Right renal pelvis (tissue), 4 donors: ENCODE results near the gene MACROD2. TPM values are rescaled to one million over a fixed set of nuclear protein-coding genes. Genes with fewer than 3 reads are reported as not detected.

Experiments used
- DNase-seq, 4 donors: peaks; one replicate each; pipeline ENCODE4 v3.0.0-alpha.2; 2013; ENCODE audit warnings: low read depth in 4 of 4, low spot score in 3 of 4, missing footprints in 1 of 4
- polyA plus RNA-seq, 4 donors: library from polyadenylated mRNA; unstranded; fragments of 120-200 nt; gene quantifications; one replicate each; pipeline ENCODE4 v1.2.1, GENCODE V29; 2013; ENCODE audit not compliant: insufficient read length in 4 of 4

Gene MACROD2
- polyA plus RNA-seq, 4 donors: 12.4 to 14.4 (median 13.6) TPM

DNA sequence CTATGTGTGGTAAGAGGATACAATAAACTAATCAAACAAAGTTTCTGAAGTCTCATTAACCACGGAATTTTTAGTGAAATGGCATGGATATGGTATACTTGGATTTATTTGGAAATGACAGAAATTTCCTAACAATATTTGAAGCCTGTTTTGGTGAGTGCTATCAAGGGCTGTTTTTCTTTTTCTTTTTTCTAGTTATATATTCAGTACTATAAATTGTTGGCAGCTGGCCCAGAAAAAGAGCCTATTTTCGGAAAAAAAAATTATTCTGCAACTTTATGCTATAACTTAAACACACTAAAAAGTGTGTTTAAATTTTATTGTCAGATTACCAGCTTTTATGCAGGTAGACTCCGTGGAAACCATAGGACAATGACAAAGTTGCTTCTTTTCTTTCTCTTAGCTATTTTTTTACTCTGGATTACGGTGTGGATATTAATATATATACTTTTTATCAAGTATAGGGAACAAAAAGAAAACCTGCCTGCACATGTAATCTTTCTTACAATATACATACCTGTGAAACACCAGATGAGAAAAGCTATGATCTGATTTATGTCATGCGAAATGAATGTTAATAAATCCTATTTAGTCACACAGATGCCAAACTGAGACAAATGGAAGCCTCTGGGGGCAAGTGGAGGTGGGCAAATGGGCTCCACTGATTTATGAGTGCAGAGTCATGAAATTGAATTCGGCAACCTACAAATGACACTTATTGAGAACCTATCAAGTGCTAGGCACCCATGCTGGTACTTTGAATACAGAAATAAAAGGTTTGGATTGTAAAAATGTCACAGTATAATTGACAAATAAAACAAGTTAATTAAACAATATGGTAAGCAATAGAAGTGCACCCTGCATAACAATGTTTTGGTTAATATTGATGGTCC is 1261.6 kb downstream of the MACROD2 start:
- peak in 2 of 4 donors; percentile 12 to 20 for DNase-seq

DNA sequence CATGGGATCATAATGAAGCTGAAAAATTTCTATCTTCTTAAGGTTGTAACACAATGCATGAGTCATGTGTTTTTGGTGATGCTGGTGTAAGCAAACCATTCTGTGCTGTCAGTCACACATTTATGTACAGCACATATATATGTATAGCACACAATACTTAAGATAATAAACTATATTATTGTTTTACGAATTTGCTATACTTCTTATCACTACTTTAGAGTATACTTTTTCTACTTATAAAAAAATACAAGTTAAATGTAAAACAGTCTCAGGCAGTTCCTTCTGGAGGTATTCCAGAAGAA is 1262.2 kb downstream of the MACROD2 start:
- no peak for DNase-seq

DNA sequence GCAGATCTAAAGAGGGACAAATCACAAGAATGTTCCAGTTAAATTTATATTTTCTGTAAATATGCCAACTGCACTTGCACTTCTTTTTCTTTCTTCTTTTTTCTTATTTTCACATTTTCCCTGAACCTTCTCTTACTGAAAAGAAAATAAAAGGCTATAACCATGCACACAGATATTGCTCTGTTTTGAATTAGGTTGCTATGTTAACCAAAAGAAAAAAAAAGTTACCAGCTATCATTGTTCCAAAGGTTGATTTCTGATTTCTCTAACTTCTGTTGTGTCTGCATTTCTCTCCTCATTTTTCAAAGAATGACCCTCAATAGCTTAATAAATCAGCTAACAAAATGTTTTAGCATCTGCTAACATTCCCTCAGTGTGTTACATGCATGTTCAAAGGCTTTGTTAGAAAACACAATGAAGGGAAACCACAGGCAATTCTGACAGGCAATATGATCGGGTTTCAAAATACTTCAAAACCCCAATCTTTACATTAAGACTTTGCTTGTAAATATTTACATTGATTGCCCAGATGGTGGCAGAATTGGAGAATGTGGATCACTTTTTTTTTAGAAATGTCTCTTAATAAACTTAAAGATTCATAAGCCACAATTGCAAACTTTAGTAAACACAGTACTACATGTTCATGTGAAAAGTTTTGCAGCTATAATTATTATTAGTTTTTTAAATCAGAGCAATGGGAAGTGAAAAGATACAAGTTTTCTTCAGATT is 1270.4 kb downstream of the MACROD2 start:
- no peak for DNase-seq

DNA sequence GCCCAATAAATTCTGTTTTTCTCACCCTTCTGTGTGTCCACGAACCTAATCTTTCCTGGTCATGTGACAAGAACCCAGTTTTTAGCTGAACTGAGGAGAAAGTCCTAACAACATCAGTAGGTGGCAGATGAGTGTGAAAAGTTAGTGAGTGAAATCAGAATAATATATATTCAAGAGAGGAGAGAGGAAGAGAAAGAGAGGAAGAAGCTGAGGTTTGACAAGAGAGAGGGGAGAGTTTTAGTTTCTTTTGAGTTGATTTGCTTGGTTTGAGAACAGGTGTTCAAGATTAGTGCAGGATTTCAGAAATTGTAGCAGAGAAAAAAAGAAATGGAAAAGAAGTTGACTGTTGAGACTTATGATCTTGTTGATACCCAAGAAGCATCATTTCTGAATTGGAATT is 1272.6 kb downstream of the MACROD2 start:
- no peak for DNase-seq

DNA sequence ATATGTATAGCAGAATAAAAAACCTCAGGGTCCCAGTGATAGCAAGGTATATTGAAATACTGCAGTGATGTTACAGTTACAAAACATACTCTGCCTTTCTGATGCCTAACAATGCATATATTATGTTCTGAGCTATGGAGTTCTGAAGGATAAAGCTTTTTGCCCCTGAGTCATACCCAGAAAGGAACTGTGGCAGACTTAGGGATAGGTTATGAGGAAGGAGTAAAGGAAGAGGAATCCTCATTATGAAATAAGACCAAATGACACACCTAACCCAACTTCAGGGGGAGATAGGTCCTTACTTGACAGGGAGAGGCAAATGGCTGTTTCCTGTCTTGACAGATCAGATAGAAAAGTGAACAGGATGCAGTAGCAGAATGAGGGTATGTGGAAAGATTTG is 1282.7 kb downstream of the MACROD2 start:
- DNase-seq: no peak

DNA sequence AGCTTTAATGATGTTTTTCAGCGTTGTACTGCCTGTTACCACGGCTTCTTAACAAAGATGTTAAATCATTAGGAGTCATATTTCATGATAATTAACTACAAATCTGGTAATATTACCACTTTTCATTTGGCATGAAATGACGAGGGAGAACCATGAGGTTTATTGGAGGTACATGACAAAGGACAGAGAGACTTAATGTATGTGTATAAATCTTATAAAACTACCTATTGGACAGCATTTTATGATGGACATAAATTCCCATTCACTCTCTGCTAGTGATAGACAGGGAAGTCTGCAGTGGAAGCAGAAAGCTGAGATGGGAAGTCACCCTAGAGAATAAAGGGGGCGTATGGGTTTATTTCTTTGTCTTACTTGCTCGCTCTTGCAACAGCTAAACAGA is 1292.0 kb downstream of the MACROD2 start:
- no peak for DNase-seq

DNA sequence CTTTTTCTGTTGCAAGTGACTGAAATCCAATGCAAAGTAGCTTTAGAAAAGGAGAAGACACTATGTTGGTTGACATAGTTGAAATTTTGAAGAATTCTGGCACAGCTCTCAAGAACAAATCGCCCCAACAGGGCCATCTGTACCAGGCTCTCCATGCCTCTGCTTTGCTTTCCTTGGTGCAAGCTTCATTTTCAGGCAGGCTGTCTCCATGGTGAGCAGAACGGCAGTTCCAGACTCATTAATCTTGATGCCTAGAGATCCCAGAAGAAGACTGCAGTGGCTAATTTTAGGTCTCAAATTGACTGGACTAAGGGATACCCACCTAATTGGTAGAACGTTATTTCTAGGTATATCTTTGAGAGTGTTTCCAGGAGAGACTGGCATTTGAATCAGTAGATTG is 1292.8 kb downstream of the MACROD2 start:
- no peak for DNase-seq

DNA sequence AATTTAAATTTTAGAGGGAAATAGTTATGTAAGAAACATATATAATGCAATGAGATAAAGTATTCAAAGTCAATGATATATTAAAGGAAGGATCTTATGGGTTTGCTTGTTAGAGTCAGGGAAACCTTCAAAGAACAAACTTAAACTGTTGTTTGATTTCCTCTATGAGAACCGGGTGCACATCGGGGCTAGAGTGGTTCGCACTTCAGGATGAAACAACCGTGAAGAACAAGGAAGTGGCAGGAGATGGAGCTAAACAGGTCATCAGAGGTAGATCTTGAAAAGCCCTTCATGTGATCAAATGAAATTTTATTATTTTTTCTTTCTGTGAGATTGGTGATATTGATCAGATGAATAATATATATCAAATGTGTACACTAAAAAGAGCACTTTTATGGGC is 1294.0 kb downstream of the MACROD2 start:
- no peak for DNase-seq

DNA sequence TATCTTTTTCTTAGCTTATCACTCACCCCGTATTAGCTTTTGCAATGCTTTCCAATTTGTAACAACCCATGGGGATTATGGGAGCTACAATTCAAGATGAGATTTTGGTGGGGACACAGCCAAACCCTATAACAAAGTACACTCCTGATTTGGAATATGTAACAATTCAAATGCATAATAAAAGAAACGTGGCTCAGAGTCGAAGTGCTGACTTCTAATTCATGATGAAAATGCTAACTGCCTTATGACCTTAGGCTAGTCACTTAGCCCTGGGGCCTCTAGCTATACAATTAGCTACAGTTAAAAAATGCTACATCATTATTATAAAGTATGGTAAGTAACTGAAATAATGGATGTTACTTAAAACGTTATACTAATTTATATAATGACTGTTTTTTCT is 1297.1 kb downstream of the MACROD2 start:
- no peak for DNase-seq

DNA sequence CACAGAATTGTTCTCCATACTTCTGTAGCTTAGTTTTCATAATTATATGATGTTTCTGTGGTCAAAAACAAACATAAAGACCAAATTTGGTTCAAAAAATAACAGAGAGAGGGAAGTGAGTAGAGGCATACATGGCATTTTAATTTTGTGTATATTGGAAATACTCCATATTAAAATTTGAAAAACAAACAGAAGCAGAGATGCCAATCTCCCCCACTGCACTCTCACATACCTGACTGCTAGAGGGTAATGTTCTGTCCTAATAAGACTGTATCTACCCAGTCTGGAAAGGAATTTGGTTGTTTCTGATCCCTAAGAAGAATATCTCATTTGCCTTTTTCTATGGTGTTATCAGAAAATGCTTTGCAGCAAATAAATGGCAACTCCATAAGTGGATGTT is 1301.1 kb downstream of the MACROD2 start:
- DNase-seq: no peak

DNA sequence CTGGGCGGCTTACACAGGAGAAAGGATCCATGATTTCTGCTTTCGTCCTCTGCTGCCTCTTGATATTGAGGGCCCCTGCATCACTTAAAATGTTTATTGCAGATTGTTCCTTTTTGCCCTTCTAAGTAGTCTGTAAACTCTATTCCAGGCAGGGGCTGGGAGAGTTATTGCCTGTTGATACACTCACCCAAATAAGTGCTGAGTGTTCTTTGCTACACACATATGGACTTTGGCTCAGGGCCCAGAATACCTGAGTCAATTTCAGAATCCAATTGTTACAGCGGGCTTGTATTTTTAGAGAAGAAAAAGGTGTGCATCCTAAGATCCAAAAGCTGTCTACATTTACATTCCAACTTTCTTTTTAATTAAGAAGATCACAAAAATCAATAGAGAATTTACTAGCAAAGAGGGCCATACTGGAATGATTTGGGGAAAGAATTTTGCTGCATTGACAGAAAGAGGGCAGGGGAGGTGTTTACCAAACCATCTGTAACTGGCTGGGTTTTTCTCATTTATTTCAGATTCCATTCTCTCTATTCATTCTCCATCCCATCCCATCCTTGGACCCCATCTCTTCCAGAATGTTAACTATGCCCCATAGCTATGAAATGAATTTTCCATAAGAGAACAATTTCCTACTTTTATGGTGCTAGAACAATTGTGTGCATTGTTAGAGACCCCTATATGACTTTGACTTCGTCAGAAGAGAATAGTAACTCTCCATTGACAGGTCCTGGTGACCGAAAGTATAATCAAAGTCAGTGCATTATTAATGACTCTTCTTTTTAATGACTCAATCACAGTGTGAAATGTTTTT is 1302.0 kb downstream of the MACROD2 start:
- DNase-seq: no peak

DNA sequence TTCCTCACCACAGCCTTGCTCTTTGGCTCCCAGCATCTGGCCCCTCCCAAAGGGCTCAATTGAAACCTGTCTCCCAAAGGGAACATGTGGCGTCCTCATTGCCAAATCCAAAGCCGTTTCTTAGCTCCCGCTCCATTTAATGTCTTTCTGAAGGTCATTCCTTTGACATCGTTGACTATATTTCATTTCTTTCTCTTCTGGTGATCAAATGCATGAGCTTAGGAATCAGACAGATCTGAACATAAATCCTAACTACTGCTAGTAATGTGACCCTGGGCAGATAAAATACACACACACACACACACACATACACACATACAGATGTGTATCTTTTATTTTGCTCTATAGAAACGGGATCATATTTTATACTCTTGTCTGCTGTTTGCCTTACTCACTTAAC is 1306.8 kb downstream of the MACROD2 start:
- no peak for DNase-seq

DNA sequence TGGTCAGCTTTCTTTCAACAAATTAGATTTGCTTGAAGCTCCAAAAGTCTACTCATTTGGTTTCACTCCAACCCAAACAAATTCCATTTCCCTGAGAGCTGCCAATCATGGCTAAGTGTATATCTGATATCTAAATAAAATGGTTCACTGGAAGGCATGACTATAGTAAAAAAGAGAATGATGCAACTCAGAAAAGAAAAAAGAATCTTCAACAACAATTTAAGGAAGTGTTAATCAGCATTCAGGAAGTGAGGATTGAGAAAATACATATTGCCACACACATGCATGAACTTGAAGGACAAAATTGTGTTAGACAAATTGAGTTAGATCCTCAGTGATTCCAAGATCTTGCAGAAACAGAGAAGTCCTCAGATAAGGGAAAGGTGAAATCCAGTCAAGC is 1315.0 kb downstream of the MACROD2 start:
- no peak for DNase-seq

DNA sequence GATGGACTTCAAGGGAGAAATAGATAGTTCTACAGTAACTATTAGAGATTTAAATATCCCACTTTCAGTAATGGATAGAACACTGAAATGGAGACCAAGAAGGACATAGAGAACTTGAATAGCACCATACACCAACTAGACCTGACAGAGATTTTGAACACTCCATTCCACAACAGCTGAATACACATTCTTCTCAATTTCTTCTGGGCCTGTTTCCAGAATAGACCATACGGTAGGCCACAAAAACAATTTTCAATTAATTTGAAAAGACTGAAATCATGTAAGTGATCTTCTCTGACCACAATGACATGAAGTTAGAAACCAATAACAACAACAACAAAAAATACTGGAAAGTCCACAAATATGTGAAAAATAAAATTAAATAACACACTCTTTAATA is 1321.2 kb downstream of the MACROD2 start:
- no peak for DNase-seq

DNA sequence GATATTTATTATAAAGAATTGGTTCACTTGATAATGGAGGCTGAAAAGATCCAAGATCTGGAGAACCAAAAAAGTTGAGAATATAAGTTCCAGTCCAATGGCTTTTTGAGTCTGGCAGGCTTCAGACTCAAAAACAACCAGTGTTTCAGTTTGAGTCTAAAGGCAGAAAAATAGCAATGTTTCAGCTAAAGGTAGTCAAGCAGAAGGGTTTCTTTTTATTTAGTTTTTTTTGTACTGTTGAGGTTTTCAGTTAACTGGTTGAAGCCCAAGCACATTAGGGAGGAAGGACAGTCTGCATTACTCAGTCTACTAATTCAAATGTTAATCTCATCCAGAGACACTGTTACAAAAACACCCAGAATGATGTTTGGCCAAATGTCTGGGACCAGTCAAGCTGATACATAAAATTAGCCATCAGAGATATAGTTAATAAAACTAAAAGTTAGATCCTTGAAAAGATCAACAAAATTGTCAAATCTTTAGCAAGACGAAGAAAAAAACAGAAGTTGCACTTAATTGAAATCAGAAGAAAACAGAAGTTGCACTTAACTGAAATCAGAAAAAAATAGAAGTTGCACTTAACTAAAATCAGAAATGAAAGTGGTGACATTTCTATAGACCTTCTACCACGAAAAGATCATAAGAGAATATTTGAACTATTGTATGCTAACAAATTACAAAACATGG is 1322.4 kb downstream of the MACROD2 start:
- no peak for DNase-seq

DNA sequence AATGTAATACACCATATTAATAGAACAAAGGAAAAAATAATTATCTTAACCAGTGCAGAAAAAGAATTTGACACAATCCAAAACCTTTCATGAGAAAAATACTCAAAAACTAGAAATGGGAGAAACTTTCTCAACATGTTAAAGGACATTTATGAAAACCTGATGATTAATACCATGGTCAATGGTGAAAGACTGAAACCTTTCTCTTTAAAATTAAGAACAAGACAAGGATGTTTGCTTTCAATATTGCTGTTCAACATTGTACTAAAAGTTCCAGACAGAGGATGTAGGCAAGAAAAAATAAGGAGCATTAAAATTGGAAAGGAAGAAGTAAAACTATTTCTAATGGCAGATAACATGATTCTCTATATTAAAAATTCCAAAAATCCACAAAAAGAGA is 1323.4 kb downstream of the MACROD2 start:
- DNase-seq: no peak

DNA sequence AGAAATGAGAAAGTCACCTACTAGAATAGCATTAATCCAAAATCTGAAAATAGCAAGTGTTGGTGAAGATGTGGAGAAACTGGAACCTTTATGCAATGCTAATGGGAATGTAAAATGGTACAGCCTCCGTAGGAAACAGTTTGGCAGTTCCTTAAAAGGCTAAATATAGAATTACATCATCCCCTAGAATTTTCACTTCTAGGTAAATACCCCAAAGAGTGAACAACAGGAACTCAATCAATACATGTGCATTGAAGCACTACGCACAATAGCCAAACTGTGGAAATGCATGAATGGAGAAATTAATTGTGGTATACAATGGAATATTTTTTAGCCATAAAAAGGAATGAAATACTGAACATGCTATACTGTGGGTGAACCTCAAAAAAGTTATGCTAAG is 1324.1 kb downstream of the MACROD2 start:
- no peak for DNase-seq

DNA sequence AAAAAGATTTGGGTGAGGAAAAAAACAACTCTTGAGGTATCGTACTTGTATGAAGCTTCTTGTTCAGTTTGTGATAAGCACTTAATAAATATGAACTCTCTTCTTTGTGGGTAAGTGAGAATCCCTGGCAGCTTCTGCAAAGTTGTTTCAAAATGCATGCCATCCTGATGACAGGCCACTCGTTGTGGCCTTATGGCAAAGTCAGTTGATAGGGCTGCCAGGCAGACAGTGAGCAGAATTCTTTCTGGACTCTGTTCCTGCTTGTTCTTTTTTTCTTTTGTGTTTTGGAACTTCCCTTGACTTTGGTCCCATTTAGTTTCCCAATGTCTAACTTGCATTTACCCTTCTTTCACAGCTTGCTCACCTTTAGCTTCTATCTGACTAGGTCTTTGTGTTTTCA is 1325.6 kb downstream of the MACROD2 start:
- DNase-seq: no peak

DNA sequence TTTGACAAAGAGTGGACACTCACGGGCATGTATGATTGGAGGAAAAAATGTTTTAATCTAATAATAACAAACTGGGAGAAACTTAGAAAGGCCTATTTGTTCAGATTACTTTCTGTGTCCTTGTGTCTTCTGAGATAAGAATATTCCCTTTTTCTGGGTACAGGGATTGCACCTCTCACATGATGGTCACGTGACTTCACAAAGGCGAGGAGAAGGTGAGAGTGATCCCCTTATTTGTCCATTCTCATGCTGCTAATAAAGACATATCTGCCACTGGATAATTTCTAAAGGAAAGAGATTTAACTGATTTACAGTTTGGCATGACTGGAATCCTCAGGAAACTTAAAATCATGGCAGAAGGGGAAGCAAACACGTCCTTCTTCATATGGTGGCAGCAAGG is 1331.8 kb downstream of the MACROD2 start:
- no peak for DNase-seq

DNA sequence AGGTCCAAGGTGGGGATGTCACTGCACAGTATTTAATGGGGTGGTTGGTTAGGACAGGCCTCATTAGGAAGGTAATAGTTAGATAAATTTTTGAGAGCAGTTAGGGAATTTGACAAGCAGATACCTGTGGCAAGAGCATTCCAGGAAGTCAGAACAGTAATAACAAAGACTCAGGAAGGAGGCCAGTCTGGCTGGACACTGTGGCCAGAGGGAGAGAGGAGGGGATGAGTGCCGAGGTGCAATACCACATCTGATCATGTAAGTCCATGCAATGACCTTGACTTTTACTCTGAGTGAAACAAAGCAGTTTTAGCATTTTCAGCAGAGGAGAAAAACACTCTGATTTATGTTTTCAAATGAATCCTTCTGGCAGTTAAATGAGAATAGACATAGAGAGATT is 1332.8 kb downstream of the MACROD2 start:
- no peak for DNase-seq

DNA sequence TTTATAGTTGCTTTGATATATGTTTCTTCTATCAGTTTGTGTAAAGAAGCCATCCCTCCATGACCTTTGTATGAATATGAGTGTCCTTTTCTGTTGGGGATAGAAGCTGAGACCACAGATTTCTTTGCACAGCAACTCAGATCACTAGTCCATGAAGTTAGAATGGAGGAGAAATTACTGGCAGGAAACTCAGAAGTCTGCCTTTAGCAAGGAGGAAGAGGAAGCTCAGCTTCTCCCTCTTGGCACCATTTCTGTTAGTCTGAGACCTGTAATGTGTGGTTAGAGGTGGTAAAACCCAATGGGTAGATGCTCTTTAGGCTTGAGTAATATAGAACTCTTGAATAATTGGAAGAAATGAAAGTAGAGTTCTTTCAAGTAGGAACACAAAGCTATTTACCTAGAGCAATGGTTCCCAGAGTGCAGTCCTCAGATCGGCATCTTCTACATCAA is 1337.4 kb downstream of the MACROD2 start:
- DNase-seq: no peak
